Measurements from ENCODE around the gene DPH2.
A peak's percentile ranks its signal among the peaks of the same experiment; 100 is the strongest.

The DPH2 gene

DNA sequence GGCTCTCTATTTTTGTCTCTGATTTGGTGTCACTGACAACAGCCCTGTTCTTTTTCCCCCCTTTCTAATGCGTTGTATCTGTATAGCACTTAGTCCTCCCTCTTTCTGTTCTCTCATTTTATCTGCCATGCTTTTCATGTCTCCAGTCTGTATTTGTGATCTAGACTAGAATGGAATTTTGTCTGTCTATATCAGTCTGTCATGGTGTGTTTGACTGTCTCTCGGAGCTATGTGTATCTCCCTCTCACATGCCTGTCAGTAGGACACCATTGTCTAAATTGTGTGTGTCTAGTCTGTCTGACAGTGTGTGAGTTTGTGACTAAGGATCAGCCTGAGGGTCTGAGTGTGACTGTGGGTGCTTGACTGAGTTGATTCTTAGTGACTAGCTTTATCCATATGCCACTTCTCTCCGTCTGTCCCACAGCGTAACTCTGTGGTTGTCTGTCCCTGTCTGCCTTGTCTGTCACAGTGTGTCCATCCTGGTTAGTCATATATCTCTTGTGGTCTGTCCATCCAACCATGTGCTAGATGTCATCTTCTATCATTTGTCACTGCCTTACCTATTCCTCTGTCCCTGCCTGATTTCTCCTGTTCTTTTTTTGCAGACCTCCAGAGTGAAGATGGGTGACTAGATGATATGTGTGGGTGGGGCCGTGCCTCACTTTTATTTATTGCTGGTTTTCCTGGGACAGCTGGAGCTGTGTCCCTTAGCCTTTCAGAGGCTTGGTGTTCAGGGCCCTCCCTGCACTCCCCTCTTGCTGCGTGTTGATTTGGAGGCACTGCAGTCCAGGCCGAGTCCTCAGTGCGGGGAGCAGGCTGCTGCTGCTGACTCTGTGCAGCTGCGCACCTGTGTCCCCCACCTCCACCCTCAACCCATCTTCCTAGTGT is 7.8 kb downstream of the DPH2 start:
- Histone ChIP-seq H3K9ac (ENCODE audit: low read length) (no peak overlapping the region), H3K4me3 (ENCODE audit: low read length) (peak overlapping the region; percentile 81; the same call in 1 of the 2 replicates), H3K4me1 (ENCODE audit: low read length) (peaks cover 31% of the 10 kb centered on the region), H3K4me2 (ENCODE audit: low read length) (peak overlapping the region; percentile 80; the same call in 1 of the 2 replicates), H4K20me1 (ENCODE audit: insufficient read depth, low read length) (peaks cover 4% of the 10 kb centered on the region; the same call in 1 of the 2 replicates), H3K79me2 (ENCODE audit: low read length) (peaks cover 77% of the 10 kb centered on the region), H3K36me3 (replicated peaks; ENCODE audit: low read depth, low read length) (peaks cover 20% of the 10 kb centered on the region), H3K27ac (ENCODE audit: low read length) (no peak overlapping the region), H3K9me3 (ENCODE audit: insufficient read depth, low read length) (no peaks in the 10 kb centered on the region), H2AFZ (ENCODE audit: low read depth, low read length) (no peak overlapping the region), H3K27me3 (ENCODE audit: low read depth, low read length) (no peaks in the 10 kb centered on the region)
- no peak for TF ChIP-seq EZH2phosphoT487 (IDR thresholded peaks at IDR 0.05; ENCODE audit: low read depth)
- TF ChIP-seq, protein P1, sequence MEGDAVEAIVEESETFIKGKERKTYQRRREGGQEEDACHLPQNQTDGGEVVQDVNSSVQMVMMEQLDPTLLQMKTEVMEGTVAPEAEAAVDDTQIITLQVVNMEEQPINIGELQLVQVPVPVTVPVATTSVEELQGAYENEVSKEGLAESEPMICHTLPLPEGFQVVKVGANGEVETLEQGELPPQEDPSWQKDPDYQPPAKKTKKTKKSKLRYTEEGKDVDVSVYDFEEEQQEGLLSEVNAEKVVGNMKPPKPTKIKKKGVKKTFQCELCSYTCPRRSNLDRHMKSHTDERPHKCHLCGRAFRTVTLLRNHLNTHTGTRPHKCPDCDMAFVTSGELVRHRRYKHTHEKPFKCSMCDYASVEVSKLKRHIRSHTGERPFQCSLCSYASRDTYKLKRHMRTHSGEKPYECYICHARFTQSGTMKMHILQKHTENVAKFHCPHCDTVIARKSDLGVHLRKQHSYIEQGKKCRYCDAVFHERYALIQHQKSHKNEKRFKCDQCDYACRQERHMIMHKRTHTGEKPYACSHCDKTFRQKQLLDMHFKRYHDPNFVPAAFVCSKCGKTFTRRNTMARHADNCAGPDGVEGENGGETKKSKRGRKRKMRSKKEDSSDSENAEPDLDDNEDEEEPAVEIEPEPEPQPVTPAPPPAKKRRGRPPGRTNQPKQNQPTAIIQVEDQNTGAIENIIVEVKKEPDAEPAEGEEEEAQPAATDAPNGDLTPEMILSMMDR (IDR thresholded peaks at IDR 0.05; ENCODE audit: low read depth, low read length) = no peak

DNA sequence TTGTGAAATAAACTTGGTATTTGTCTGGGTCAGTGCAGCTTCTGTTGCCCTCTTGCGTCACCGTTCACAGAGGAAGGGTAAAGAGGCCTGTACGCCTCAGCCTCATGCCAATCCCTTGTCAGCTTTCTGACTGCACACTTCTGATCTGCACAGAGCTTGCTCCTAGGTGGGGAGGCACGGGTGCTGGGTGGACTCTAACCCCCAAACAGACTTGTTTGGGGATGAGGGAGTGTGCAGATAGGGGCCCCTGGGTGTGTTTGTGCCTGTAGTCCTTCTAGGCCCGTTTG is 8.4 kb downstream of the DPH2 start:
- peak overlapping the region; percentile 68 for H3K9ac ChIP-seq (ENCODE audit: low read length)
- no peaks in the 10 kb centered on the region for H3K27me3 ChIP-seq (ENCODE audit: low read depth, low read length)
- no peak overlapping the region for H2AFZ ChIP-seq (ENCODE audit: low read depth, low read length)
- H3K4me1 ChIP-seq (ENCODE audit: low read length) = peaks cover 31% of the 10 kb centered on the region
- peak overlapping the region; percentile 80 for H3K4me2 ChIP-seq (ENCODE audit: low read length)
- H3K4me3 ChIP-seq (ENCODE audit: low read length) = peak overlapping the region; percentile 81
- no peak overlapping the region for H3K27ac ChIP-seq (ENCODE audit: low read length)
- peaks cover 79% of the 10 kb centered on the region for H3K79me2 ChIP-seq (ENCODE audit: low read length)
- peaks cover 20% of the 10 kb centered on the region for H3K36me3 ChIP-seq (replicated peaks; ENCODE audit: low read depth, low read length)
- TF ChIP-seq, protein P1 (IDR thresholded peaks at IDR 0.05; ENCODE audit: low read depth, low read length) = no peak
- no peak for TF ChIP-seq EZH2phosphoT487 (IDR thresholded peaks at IDR 0.05; ENCODE audit: low read depth)
- H4K20me1 ChIP-seq (ENCODE audit: insufficient read depth, low read length) = peaks cover 4% of the 10 kb centered on the region; the same call in 1 of the 2 replicates
- no peaks in the 10 kb centered on the region for H3K9me3 ChIP-seq (ENCODE audit: insufficient read depth, low read length)

DNA sequence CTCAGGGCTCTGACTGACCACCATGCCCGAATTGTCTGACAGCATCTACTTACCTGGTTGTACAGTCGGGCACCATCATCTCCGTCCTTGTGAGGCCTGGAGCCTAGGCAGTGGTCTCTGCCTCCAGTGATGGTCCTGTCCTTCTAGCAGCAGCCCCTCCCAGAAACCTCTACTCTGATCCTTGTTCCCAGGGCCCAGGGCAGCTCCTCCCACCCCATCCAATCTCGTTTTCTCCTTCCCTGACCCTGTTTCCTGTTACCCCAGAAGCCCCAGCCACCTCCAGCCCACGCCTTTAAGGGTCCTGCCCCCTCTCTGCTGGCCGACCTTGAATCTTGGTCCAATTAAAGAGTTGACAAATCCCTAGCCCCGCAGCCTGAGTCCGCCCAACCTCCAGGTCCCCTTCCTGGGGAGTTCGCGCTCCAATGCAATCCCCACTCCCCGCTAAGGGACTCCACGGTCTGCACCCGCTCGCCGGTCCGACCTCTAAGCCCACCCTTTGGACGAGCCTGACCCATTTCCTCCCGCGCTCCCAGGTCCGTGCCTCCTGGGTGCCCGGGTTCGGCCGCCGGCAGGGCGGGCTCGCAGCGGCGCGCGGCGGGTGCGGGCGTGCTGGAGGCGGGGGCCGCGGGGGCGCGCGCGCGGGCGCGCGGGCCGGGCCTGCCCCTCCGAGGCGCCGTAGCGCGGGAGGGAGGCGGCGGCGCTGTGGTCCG is 8.9 kb downstream of the DPH2 start, which contains the start of gene B4GALT2:
Gene B4GALT2, plus strand, starts transcription at position 660 of the 710 bp plus-strand sequence. CDS start 1,951 bp downstream, outside the sequence.
- H3K27ac ChIP-seq (ENCODE audit: low read length) = peak within 1 kb of the TSS; percentile 30
- peaks cover 30% of the 10 kb centered on the region for H3K4me1 ChIP-seq (ENCODE audit: low read length)
- peak within 1 kb of the TSS; percentile 96 for H3K4me3 ChIP-seq (ENCODE audit: low read length)
- peaks cover 20% of the 10 kb centered on the region for H3K36me3 ChIP-seq (replicated peaks; ENCODE audit: low read depth, low read length)
- no peaks in the 10 kb centered on the region for H3K27me3 ChIP-seq (ENCODE audit: low read depth, low read length)
- H3K9me3 ChIP-seq (ENCODE audit: insufficient read depth, low read length) = no peaks in the 10 kb centered on the region
- H4K20me1 ChIP-seq (ENCODE audit: insufficient read depth, low read length) = peaks cover 4% of the 10 kb centered on the region; the same call in 1 of the 2 replicates
- no peak within 1 kb of the TSS for H2AFZ ChIP-seq (ENCODE audit: low read depth, low read length)
- peak within 1 kb of the TSS; percentile 84 for H3K9ac ChIP-seq (ENCODE audit: low read length)
- TF ChIP-seq, protein P1 (IDR thresholded peaks at IDR 0.05; ENCODE audit: low read depth, low read length) = no peak
- no peak for TF ChIP-seq EZH2phosphoT487 (IDR thresholded peaks at IDR 0.05; ENCODE audit: low read depth)
- H3K79me2 ChIP-seq (ENCODE audit: low read length) = peaks cover 79% of the 10 kb centered on the region
- H3K4me2 ChIP-seq (ENCODE audit: low read length) = peak within 1 kb of the TSS; percentile 80

DNA sequence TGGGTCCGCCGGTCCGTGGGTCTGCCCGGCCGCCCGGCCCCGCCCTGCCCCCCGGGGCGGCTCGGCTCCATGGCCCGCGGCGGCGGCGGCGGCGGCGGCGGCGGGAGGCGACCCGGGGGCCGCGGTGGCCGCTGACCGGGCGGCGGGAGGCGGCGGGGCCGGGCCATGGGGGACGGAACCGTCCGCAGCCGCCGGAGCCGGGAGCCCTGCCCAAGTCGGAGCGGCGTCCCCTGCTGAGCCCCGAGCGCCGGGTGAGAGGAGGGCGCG is 9.4 kb downstream of the DPH2 start:
- Histone ChIP-seq H3K27me3 (ENCODE audit: low read depth, low read length) (no peaks in the 10 kb centered on the region), H3K4me2 (ENCODE audit: low read length) (peak overlapping the region; percentile 80), H3K79me2 (ENCODE audit: low read length) (peaks cover 79% of the 10 kb centered on the region), H4K20me1 (ENCODE audit: insufficient read depth, low read length) (peaks cover 4% of the 10 kb centered on the region; the same call in 1 of the 2 replicates), H3K4me3 (ENCODE audit: low read length) (peak overlapping the region; percentile 96), H3K27ac (ENCODE audit: low read length) (peak overlapping the region; percentile 30; the same call in 1 of the 2 replicates), H3K9me3 (ENCODE audit: insufficient read depth, low read length) (no peaks in the 10 kb centered on the region), H3K9ac (ENCODE audit: low read length) (peak overlapping the region; percentile 84), H2AFZ (ENCODE audit: low read depth, low read length) (no peak overlapping the region), H3K4me1 (ENCODE audit: low read length) (peaks cover 25% of the 10 kb centered on the region), H3K36me3 (replicated peaks; ENCODE audit: low read depth, low read length) (peaks cover 20% of the 10 kb centered on the region)
- TF ChIP-seq, protein P1 (IDR thresholded peaks at IDR 0.05; ENCODE audit: low read depth, low read length) = no peak
- TF ChIP-seq EZH2phosphoT487 (IDR thresholded peaks at IDR 0.05; ENCODE audit: low read depth) = no peak
